RPMI7951 (cell line): ENCODE measurements around the gene TUG1. TPM values are rescaled to one million over a fixed set of nuclear protein-coding genes. Genes with fewer than 3 reads are reported as not detected.

Experiments used
- DNase-seq: peaks from one replicate; pipeline ENCODE4 v3.0.0-alpha.2; 2012; ENCODE audit warnings: low read depth
- total RNA-seq: library from RNA; depleted of rRNA; stranded (reverse); fragments of >200 nt; shearing (Covaris generic); gene quantifications from 2 replicates; pipeline ENCODE4 v1.2.3, GENCODE V29; 2014

TUG1 gene
- total RNA-seq, 1 experiment from 2014 or later: 41.8 TPM

GRCh38 chr22:30947816-30948454 is 21.1 kb upstream of the TUG1 start:
- DNase-seq: peak; percentile 42

DNA sequence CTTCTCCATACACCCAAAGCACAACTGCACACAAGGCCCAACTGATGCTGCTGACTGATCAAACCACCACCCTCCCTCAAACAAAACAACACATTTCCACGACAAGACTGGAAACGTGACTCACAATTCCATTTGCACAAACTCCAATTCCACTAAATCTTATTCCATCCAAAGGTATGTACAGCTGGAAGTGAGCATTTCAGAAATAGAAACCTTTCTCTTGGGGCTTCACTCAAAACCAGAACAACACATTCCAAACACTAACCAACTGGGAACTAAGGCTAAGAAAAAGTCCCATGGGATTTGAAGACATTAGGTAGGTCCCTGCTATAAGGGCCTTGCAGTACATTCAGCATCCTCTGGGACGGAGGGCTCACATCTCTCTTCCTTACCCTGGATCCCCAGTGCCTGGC is 20.1 kb upstream of the TUG1 start:
- no peak for DNase-seq

- no peak for DNase-seq
Measured at GRCh38 chr22:30949934-30950660, 19.0 kb upstream of the TUG1 start.

DNA sequence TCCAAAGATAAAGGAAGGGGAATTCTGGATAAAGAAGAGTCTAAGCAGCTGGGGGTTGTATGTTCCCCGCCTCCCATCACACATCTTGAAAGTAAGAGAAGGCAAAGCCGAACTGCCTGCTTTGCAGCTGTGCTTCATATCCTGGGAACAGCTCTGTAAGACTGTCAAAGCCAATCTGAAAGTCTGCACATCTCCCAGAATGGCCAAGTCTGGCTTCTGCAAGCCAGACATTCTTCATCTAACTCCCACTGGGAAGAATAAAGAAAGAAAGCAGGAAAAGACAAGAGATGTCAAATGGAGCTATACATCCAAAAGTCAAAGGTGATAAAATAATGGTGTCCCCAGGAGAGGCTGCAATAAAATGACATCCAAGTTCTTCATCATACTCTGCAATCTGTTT is 15.9 kb upstream of the TUG1 start:
- no peak for DNase-seq

- DNase-seq: no peak
Measured at GRCh38 chr22:30955153-30955552, 13.9 kb upstream of the TUG1 start.

GRCh38 chr22:30964858-30965257 is 4.2 kb upstream of the TUG1 start:
- DNase-seq: no peak

DNA sequence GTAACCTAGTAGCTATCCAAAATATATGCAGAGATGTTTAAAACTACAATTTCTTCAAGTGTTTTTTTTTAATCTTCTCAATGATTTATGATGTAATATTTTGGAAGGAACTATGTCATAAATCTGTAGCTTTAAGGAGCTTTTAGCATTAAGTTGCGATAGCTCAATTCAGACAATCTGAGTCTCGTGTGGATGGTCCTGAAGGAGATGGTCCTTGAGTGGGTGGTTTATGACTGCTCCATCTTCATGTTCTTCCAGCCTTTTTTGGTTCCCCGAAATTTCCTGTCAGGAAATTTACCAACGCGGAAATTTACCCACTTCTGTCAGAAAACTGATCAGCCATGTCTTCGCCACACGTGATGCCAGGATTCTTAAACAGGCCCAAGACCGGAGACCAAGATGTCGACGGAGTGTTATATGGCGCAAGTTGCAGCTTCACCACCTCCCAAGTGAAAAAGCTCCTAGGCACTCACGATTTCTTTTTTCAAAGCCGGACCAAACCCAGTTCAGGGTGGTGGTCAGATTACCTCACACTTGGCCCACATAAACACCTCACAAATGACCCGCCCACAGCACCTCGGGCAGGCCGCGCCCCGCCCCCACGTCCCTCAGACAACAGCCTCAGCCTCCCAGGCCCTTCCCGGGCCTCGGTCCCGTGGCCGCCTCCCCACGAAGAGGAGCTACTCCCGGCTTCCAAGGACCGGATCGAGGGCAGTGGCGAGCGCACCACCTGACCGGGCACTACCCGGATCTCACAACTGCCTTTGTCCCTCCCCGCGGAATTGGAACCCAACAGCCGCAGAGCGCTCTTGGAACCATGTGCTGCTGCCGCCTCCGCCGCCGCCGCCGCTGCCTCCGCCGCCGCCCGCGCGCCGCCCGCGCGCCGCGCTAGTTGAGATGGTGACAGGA is 796 bp upstream of the TUG1 start, which contains the start of gene MORC2:
Gene MORC2, minus strand, starts transcription at position 760 of the 909 bp plus-strand sequence. CDS start 885 bp downstream, outside the sequence.
- no peak for DNase-seq

DNA sequence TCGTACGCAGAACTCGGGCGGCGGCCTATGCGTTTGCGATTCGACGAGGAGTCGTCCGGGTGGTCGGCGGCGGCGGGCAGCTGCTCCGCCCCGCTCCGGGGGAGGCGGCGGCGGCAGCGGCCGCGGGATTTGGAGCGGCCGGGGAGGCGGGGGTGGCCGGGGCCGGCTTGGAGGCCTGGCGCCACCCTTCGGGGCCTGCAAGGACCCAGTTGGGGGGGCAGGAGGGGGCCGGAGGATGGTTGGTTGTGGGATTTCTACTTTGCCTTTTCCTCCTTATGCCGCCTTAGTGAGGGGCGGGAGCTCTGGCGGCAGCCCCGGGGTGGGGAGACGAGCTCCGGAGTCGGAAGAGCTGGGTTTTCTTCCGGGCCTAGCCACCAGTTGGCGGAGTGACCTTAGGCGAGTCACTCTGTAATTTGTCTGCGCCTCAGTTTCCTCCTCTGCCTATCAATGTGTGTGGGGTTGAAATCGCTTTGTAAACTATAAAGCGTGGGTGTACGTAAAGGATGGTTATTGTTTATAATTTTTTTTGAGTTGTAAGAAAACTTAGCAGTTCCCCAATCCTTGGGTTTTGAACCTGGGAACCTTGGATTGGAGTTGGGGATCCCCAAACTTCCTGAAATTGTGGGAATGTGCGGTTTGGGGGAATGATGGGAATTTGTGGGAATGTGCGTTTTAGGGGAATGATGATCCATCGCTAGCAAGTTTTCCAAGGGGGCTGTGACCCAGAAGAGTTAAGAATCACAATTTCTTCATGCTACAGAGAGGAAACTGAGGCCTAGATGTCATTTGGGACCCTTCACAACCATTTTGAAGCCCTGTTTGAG is 679 bp downstream of the TUG1 start:
- DNase-seq: peak; percentile 35

DNA sequence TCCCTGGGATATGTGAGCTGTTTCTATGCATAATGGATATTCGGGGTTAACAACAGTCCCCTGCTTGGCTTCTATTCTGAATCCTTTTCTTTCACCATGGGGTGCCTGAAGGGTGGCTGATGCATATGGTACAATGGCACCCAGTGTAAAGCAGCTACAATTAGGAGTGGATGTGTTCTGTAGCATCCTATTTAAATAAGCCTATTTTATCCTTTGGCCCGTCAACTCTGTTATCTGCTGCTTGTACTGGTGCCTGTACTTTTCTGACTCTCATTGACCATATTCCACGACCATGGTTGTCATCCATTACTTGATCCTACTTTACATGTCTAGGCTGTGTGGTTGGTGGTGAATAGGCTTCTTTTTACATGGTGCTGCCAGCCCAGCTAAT is 1.3 kb downstream of the TUG1 start:
- DNase-seq: no peak

DNA sequence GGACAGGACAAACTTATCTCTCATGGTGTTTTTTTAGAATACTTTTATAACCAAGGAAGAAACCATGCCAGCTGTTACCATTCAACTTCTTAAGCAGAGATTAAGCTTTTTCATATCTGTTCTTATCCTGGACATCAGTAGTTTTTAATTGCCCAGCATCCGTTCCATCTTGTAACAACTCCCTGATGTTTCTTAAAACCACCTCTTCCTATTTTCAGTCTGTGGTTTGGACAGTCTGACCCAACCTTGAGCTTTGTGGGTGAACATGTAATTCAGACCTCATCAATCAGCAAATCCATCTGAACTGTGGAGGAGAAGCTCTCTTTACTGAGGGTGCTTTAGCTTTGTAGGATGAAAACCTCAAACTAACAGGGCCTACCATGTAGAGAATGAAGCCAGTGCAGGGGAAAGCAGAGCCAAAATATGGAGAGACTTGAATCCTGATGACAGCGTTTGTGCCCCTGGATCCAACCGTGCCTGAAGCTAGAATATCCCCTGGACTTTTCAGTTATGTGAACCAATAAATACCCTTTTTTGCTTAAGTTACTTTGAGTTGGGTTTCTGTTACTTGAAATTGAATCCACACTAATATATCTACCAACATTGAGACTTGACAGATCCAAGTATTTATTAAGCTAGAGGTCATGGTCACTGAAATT is 9.4 kb downstream of the TUG1 start:
- DNase-seq: no peak

DNA sequence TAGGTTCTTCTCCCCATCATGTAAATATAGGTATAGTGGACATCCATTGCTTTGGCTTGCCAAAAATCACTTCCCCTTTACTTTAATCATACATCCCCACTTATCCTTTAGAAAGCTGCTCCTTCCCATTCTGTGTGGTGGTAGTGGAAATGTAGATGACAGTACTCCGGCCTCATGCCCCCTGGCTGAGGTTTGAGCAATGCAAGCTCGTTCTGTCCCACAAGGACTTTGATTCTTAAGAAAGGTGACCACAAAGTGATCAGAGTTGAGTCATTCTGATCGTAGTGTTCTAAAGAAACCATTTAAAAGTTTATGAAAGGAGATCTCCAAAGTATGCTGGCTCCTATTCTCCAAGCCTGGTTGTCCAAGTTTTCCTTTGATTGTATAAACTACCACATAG is 10.9 kb downstream of the TUG1 start:
- peak; percentile 18 for DNase-seq

- no peak for DNase-seq
Measured at GRCh38 chr22:30982512-30982911, 13.4 kb downstream of the TUG1 start.

- DNase-seq: no peak
Measured at GRCh38 chr22:30984317-30984716, 15.3 kb downstream of the TUG1 start.

DNA sequence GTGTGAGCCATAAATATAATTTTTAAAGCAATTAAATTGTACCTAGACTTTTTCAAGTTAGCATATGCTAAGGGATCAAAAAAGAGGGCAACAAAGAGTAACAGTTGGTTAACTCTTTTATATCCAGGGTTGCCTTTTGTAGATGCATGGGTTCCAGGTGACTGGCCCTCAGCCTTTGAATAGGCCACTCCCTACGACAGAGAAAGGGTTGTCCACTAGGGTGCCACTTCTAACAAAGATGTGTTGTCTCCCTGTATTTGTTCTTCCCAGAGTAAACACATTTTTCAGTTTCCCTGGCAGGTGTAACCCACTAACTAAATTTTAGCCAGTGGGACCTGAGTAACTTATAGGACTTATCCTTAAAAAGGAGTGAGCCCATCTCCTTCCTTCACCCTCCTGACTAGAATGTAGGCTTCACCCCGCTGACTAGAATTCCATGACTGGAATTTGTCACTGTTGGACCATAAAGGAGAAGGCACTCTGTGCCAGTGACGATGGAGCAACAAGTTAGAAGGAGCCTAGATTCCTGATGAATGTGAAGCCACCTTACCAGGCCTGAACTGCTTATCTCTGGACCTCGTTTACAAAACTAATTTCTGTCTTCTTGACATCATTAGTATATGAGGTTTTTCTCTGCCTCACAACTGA is 16.6 kb downstream of the TUG1 start:
- DNase-seq: no peak

DNA sequence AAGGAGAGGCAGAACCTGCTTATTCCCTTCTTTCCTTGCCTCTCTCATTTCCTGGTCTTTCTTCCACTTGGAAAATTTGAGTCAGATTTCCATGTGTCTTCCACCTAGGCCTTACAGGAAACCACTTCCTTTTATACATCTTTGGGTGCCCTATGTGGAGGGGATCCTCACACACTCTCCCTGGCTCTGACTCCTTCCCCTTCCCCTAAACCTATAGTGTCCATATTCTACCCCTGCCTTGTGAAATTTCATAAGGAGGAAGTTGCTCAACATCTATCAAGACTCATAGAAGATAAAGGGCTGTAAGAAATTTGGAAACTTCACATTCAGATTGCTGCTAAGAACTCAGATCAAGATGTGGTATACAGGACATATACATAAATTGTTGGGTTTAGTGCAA is 20.4 kb downstream of the TUG1 start:
- no peak for DNase-seq

GRCh38 chr22:30990690-30991089 is 21.6 kb downstream of the TUG1 start:
- no peak for DNase-seq

GRCh38 chr22:30992565-30992964 is 23.5 kb downstream of the TUG1 start:
- no peak for DNase-seq

DNA sequence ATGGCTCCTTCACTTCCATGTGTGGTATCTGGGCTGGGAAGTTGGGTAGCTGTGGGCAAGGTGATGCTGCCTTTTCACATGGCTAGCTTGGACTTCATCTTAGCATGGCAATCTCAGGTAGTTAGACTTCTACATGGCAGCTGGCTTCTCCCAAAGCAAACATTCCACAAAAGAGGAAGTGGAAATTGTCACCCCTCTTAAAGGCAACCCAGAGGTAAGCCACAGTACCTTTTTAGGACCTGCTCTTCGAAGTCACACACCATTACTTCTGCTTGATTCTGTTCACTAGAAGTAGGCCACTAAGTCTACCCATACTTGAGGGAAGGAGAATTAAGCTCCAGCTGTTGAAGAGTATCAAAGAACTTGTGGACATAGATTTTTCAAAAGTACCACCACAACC is 25.9 kb downstream of the TUG1 start:
- DNase-seq: no peak

GRCh38 chr22:30996462-30996861 is 27.4 kb downstream of the TUG1 start:
- no peak for DNase-seq

GRCh38 chr22:30998329-30998728 is 29.3 kb downstream of the TUG1 start:
- no peak for DNase-seq
